ENCODE data around the gene ARSI.

DNA sequence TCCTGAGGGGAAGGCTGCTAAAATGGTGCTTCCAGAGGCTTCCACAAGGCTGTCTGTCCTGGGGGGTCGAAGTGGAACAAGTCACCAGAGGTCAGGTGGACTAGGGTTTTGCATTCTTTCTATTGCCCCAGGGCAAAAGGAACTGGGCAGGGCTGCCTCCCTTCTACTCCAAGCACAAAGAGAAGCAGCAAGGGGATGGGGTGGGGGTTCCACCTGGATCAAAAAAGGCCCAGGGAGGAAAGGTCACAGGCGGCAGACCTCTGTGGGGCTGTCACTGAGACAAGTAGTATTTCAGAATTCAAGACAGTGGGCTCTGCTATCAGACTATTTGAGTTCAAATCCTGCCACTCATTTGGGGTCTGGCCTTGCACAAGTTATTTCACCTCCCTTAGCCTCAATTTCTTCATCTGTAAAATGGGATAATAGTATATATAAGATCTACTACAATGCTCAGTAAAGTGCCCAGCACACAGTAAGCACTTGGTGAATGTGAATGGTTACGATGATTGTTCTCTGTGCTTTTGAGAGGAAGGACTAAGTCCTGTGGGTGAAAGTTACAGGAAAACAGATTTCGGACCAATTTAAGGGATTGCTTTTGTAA lies 1.9 kb upstream of the ARSI start:
- TF ChIP-seq, protein P1, sequence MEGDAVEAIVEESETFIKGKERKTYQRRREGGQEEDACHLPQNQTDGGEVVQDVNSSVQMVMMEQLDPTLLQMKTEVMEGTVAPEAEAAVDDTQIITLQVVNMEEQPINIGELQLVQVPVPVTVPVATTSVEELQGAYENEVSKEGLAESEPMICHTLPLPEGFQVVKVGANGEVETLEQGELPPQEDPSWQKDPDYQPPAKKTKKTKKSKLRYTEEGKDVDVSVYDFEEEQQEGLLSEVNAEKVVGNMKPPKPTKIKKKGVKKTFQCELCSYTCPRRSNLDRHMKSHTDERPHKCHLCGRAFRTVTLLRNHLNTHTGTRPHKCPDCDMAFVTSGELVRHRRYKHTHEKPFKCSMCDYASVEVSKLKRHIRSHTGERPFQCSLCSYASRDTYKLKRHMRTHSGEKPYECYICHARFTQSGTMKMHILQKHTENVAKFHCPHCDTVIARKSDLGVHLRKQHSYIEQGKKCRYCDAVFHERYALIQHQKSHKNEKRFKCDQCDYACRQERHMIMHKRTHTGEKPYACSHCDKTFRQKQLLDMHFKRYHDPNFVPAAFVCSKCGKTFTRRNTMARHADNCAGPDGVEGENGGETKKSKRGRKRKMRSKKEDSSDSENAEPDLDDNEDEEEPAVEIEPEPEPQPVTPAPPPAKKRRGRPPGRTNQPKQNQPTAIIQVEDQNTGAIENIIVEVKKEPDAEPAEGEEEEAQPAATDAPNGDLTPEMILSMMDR (IDR thresholded peaks at IDR 0.05), result no peak
- TF ChIP-seq POLR2AphosphoS5 (IDR thresholded peaks at IDR 0.05), result no peak
